ENCODE data around the gene LSS.

Gene LSS

GRCh38 chr21:46214478-46215340 is 13.9 kb downstream of the LSS start:
- H3K4me3 ChIP-seq (ENCODE audit: control insufficient read depth, low read depth, low read length): no peak overlapping the region
- no peak for TF ChIP-seq CTCF (IDR thresholded peaks at IDR 0.05; ENCODE audit: control insufficient read depth, insufficient read depth, low read depth, low read length, missing control alignments)
- no peak for DNase-seq (ENCODE audit: low read depth)

- no peak for TF ChIP-seq CTCF (IDR thresholded peaks at IDR 0.05; ENCODE audit: control insufficient read depth, insufficient read depth, low read depth, low read length, missing control alignments)
- DNase-seq (ENCODE audit: low read depth): no peak
- H3K4me3 ChIP-seq (ENCODE audit: control insufficient read depth, low read depth, low read length): no peak overlapping the region
Observed at GRCh38 chr21:46213620-46214286, 14.8 kb downstream of the LSS start.

- DNase-seq (ENCODE audit: low read depth): no peak
- TF ChIP-seq CTCF (IDR thresholded peaks at IDR 0.05; ENCODE audit: control insufficient read depth, insufficient read depth, low read depth, low read length, missing control alignments): no peak
- no peak overlapping the region for H3K4me3 ChIP-seq (ENCODE audit: control insufficient read depth, low read depth, low read length)
Observed at GRCh38 chr21:46212721-46213484, 15.7 kb downstream of the LSS start.

GRCh38 chr21:46211786-46212720 is 16.5 kb downstream of the LSS start:
- no peak for DNase-seq (ENCODE audit: low read depth)
- TF ChIP-seq CTCF (IDR thresholded peaks at IDR 0.05; ENCODE audit: control insufficient read depth, insufficient read depth, low read depth, low read length, missing control alignments): no peak
- H3K4me3 ChIP-seq (ENCODE audit: control insufficient read depth, low read depth, low read length): no peak overlapping the region

- no peak for DNase-seq (ENCODE audit: low read depth)
- no peak for TF ChIP-seq CTCF (IDR thresholded peaks at IDR 0.05; ENCODE audit: control insufficient read depth, insufficient read depth, low read depth, low read length, missing control alignments)
- H3K4me3 ChIP-seq (ENCODE audit: control insufficient read depth, low read depth, low read length): no peak overlapping the region
Observed at GRCh38 chr21:46211376-46211775, 17.2 kb downstream of the LSS start.

Measured in AG09309 (cell line).